SK-N-SH treated with all-trans-retinoic acid at 6 μM for 48 hours (cell line): ENCODE data around the gene WASHC2C.
"Not testable (repeated sequence)": the region's sequence is repeated elsewhere in the genome, so short reads cannot be mapped to it uniquely, and the experiment has no call there.

Source experiments
- ARNTL ChIP-seq: fragments of 450-650 bp; formaldehyde crosslinking; IDR thresholded peaks from 2 replicates; pipeline ENCODE4 v1.5.0; 2020; ENCODE audit warnings: low read depth, mild to moderate bottlenecking, moderate library complexity, borderline replicate concordance
- CSDC2 ChIP-seq: fragments of 250-450 bp; sonication (Bioruptor Pico); IDR thresholded peaks from 2 replicates; pipeline ENCODE4 v1.5.0; 2020; ENCODE audit warnings: mild to moderate bottlenecking, moderate library complexity
- CSRNP3 ChIP-seq: fragments of 250-450 bp; sonication (Bioruptor Pico); IDR thresholded peaks from 2 replicates; pipeline ENCODE4 v1.5.1; 2021; ENCODE audit warnings: mild to moderate bottlenecking, moderate library complexity
- ESRRG ChIP-seq: fragments of 250-450 bp; sonication (Bioruptor Pico); IDR thresholded peaks from 2 replicates; pipeline ENCODE4 v1.6.1; 2021; ENCODE audit warnings: mild to moderate bottlenecking
- ISL1 ChIP-seq: fragments of 250-450 bp; sonication (Bioruptor Pico); IDR thresholded peaks from 2 replicates; pipeline ENCODE4 v2.1.2; 2022; ENCODE audit warnings: mild to moderate bottlenecking, moderate library complexity
- PATZ1 ChIP-seq: fragments of 250-450 bp; sonication (Bioruptor Pico); IDR thresholded peaks from 2 replicates; pipeline ENCODE4 v1.8.0; 2020; ENCODE audit warnings: mild to moderate bottlenecking, moderate library complexity, borderline replicate concordance
- RARB ChIP-seq: fragments of 250-450 bp; sonication (Bioruptor Pico); IDR thresholded peaks from 2 replicates; pipeline ENCODE4 v1.8.0; 2021; ENCODE audit warnings: mild to moderate bottlenecking, moderate library complexity
- TSHZ2 ChIP-seq: fragments of 250-450 bp; sonication (Bioruptor Pico); IDR thresholded peaks from 2 replicates; pipeline ENCODE4 v1.5.0; 2020; ENCODE audit warnings: mild to moderate bottlenecking, moderate library complexity
- ZFP30 ChIP-seq: fragments of 450-650 bp; formaldehyde crosslinking; IDR thresholded peaks from 2 replicates; pipeline ENCODE4 v1.5.0; 2022; ENCODE audit warnings: mild to moderate bottlenecking, moderate library complexity
- ZNF8 ChIP-seq: fragments of 450-650 bp; formaldehyde crosslinking; IDR thresholded peaks from 2 replicates; pipeline ENCODE4 v1.5.0; 2020; ENCODE audit warnings: mild to moderate bottlenecking, moderate library complexity

- TF ChIP-seq PATZ1 (CRISPR knock-in tag); ARNTL (CRISPR knock-in tag); CSDC2; ISL1; ESRRG (CRISPR knock-in tag); TSHZ2 (CRISPR knock-in tag); RARB (CRISPR knock-in tag); CSRNP3 (CRISPR knock-in tag); ZFP30 (CRISPR knock-in tag); ZNF8: not testable (repeated sequence)
These were observed 10.0 kb upstream of the WASHC2C start for GRCh38 chr10:45717053-45717452.
